Activated naive CD8-positive, alpha-beta T cell treated with anti-CD3 and anti-CD28 coated beads, Interleukin-2, amount 50 U/mL, for 24 hours (primary cell): ENCODE data around the gene NINJ1.

Experiments used
- ATAC-seq: fragments of 150-1000 bp; cut with Tn5 transposase; one replicate; pipeline ENCODE4 v1.10.0; 2021
- DNase-seq: peaks from one replicate; pipeline ENCODE4 v3.0.0; 2021
- H3K27ac Mint-ChIP-seq: one replicate; pipeline ENCODE4 v1.8.0; 2021; ENCODE audit warnings: mild to moderate bottlenecking, mixed read lengths
- H3K27me3 Mint-ChIP-seq: one replicate; pipeline ENCODE4 v1.8.0; 2021; ENCODE audit warnings: mixed read lengths
- H3K36me3 Mint-ChIP-seq: one replicate; pipeline ENCODE4 v1.8.0; 2021; ENCODE audit warnings: low read depth, mixed read lengths
- H3K4me1 Mint-ChIP-seq: one replicate; pipeline ENCODE4 v1.8.0; 2021; ENCODE audit warnings: mixed read lengths
- H3K4me3 Mint-ChIP-seq: one replicate; pipeline ENCODE4 v1.8.0; 2021; ENCODE audit warnings: mild to moderate bottlenecking, moderate library complexity, mixed read lengths
- H3K9me3 Mint-ChIP-seq: one replicate; pipeline ENCODE4 v1.8.0; 2021; ENCODE audit warnings: mixed read lengths

NINJ1 gene

DNA sequence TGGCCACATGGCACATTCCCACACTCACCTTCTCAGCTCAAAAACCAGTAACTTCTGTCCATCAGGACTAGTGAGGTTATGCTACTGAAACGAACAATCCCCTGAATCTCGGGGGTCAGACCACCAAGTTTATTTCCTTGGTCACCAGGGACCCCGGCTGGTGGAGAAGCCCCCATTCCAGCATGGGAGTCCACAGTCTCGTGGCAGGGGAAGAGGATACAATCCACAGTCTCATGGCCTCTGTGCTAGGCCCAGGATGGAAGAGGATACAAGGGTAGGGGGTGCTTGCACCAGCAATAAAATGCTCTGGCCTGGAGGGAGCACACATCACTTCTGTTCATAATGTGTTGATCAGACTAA lies 45.4 kb downstream of the NINJ1 start:
- DNase-seq, result no peak
- H3K4me3 Mint-ChIP-seq, result no peak overlapping the region
- ATAC-seq, result no peak
- H3K9me3 Mint-ChIP-seq, result peaks cover 20% of the 10 kb centered on the region
- H3K27ac Mint-ChIP-seq, result peak overlapping the region; percentile 59
- H3K4me1 Mint-ChIP-seq, result peaks cover 54% of the 10 kb centered on the region
- no peaks in the 10 kb centered on the region for H3K27me3 Mint-ChIP-seq
- peaks cover 45% of the 10 kb centered on the region for H3K36me3 Mint-ChIP-seq

DNA sequence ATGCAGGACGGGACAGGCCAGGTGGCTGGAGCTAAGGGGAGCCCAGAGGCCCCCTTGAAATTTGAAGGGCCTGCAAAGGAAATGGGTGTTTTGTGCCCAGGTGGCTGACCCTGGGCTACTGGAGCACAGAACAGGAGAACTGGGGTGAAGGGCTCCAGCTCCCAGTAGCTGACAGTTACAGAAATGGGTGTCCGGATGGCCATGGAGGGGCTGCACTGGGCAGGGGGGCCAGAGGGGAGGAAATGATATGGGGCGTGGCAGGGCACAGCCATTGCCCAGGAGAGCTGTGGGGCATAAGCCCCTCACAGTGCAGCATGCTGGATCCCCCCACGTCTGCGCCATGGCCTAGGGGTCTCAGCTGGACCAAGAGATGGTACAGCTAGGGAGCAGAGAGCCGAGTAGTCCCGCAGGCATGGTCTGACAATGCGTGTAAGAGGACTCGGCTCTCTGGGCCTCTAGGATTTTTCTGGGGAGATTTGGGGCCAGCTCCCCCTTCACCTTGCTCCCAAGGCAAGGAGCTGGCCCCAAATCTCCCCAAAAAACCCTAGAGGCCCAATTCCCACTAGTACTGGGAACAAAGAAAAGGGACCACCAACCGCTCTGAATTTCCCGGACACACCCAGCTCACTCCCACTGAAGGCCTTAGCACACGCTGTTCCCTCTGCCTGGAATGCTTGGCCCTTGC lies 45.9 kb downstream of the NINJ1 start:
- peaks cover 54% of the 10 kb centered on the region for H3K4me1 Mint-ChIP-seq
- peaks cover 20% of the 10 kb centered on the region for H3K9me3 Mint-ChIP-seq
- no peak overlapping the region for H3K4me3 Mint-ChIP-seq
- H3K27me3 Mint-ChIP-seq, result no peaks in the 10 kb centered on the region
- peak overlapping the region; percentile 59 for H3K27ac Mint-ChIP-seq
- peaks cover 47% of the 10 kb centered on the region for H3K36me3 Mint-ChIP-seq
- DNase-seq (no peak), ATAC-seq (no peak)

DNA sequence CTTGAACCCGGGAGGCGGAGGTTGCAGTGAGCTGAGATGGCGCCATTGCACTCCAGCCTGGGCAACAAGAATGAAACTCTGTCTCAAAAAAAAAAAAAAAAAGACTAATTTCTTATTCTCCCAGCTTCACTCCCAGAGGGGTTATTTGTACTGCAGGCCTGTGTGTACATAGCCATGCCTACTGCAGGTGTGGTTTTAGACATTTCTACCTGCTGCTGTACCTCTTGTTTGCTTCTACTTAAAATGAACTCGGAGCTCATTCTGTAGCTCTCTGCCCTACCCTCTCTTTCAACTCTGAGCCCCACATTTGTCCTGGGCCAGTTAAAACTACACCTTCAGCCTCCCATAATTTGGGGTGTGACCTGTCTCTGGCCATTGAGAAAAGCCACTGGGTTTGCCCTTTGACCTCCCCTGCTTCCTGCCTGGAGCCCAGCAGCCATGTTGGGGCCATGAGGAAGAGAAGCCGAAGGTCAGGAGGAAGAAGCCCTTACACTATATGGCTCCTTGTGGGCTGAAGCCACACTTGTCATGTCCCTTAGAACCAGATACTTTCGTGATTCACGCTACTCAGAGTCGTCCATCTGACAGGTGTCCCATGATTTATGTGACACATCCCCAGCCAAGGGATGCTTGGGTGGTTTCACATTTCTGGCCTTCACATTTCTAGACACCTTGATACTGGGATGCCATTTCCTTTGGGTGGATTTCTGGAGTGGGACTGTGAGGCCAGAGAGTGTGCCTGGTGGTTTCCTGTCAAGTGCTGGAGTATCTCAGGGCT lies 47.4 kb downstream of the NINJ1 start:
- H3K27ac Mint-ChIP-seq, result peak overlapping the region; percentile 20
- H3K9me3 Mint-ChIP-seq, result peaks cover 12% of the 10 kb centered on the region
- peaks cover 52% of the 10 kb centered on the region for H3K36me3 Mint-ChIP-seq
- peaks cover 52% of the 10 kb centered on the region for H3K4me1 Mint-ChIP-seq
- ATAC-seq, result no peak
- no peaks in the 10 kb centered on the region for H3K27me3 Mint-ChIP-seq
- no peak overlapping the region for H3K4me3 Mint-ChIP-seq
- no peak for DNase-seq

DNA sequence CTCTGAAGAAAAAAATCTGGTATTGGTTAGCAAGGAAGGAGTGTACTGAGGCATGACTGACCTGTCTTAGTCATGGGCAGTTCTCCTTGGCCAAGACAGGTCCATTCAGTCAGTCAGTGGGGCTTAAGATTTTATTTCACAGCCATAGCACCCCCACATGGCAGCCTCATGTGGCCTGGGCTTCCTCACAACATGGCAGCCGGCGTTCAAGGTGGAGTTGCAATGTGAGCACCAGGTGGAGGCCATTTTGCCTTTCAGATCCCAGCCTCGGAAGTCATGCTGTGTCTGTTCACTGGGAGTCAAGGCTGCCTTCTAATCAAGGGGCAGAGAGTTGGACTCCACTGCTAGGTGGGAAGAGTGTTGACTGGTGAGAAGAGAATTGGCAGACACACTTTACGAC lies 48.4 kb downstream of the NINJ1 start:
- no peak for DNase-seq
- H3K36me3 Mint-ChIP-seq, result peaks cover 47% of the 10 kb centered on the region
- H3K27me3 Mint-ChIP-seq, result no peaks in the 10 kb centered on the region
- no peak overlapping the region for H3K27ac Mint-ChIP-seq
- peaks cover 8% of the 10 kb centered on the region for H3K9me3 Mint-ChIP-seq
- ATAC-seq, result no peak
- no peak overlapping the region for H3K4me3 Mint-ChIP-seq
- H3K4me1 Mint-ChIP-seq, result peaks cover 44% of the 10 kb centered on the region

DNA sequence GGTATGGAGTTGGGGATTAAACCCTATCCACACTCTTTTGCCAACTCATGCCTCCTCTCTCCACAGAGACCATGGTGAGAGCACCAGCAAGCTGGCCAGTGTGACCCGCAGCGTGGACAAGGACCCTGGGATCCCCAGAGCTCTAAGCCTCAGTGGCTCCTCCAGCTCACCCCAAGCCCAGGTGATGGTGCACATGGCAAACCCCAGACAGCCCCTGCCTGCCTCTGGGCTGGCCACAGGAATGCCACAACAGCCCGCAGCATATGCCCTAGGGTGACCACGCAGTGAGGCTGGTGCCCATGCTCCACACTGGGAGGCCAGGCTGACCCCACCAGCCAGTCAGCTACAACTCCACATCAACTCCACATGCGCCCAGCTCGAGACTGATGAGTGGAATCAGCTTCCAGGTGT lies 49.6 kb downstream of the NINJ1 start:
- Mint-ChIP-seq H3K36me3 (peaks cover 42% of the 10 kb centered on the region), H3K27ac (no peak overlapping the region), H3K4me1 (peaks cover 34% of the 10 kb centered on the region), H3K4me3 (no peak overlapping the region), H3K27me3 (no peaks in the 10 kb centered on the region), H3K9me3 (peaks cover 4% of the 10 kb centered on the region)
- DNase-seq (no peak), ATAC-seq (no peak)

DNA sequence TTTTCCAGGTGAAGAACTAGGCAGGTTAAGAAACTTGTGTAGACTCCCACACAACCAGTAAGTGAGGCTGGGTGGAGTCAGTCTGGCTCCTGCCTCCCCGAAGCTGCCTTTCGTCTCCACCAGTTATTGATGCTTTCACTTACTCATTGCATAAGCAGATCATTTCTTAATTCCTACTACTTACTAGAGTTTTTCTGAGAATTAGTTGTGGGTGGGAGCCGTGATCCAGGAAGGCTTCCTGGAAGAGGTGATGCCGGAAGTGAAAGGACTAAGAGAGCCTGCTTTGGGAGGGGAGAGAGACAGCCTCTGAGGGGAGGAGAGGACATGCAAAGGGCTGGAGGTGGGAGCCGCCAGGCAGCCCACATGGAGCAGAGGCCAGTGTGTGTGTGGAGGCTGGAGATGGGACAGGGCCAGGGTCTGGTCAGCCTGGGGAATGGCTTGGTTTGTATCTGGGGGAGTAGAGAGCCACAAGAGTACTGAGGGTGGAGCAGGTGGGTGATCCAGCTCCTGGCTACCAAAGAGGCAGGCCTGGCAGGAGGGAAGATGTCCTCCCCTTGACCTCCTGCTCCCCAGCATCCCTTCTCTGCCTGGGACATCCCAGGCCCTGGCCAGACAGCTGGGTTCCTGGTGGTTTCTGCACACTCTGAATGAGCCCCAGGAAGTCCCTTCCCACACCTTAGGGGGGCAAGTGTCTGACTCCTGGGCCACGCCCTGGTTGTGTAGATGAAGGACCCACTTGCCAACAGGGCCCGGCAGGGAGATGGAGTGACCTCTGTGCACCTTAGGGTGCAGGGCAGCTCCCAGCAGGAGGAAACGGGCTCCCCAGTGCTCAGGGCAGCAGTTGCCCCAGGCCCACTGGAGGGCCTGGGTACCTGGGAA lies 50.2 kb downstream of the NINJ1 start:
- peak overlapping the region; percentile 88 for H3K27ac Mint-ChIP-seq
- H3K4me1 Mint-ChIP-seq, result peaks cover 32% of the 10 kb centered on the region
- peak overlapping the region; percentile 40 for H3K4me3 Mint-ChIP-seq
- no peak for DNase-seq
- peaks cover 4% of the 10 kb centered on the region for H3K9me3 Mint-ChIP-seq
- H3K36me3 Mint-ChIP-seq, result peaks cover 39% of the 10 kb centered on the region
- ATAC-seq, result peak; percentile 63
- H3K27me3 Mint-ChIP-seq, result no peaks in the 10 kb centered on the region

DNA sequence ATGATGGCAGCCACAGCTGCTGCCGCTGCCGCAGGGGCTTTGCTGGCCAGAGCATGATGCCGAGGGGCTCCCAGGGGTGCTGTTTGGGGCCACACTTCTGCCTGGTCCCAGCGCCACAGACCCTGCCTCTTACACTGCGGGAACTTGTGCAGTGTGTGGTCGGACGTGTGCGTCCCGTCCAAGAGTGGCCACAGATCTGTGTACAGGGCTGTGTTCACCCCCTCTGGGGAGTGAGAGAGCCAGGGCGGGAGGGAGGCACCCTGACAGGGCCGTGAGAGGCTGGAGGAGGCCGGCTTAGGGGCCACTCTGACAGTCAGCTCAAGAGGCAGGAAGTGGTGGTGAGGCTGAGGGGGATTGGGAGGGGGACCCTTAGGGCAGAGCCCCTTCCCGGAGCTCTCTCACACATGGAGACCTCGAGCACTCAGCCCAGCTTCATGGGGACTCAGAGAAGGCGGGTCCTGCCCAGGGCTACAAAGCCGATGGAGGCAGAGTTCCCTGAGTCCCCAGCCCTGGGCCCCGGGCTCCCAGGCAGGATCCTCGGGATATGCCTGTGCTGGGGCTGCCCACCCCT lies 51.1 kb downstream of the NINJ1 start:
- Mint-ChIP-seq H3K4me1 (peaks cover 28% of the 10 kb centered on the region), H3K9me3 (peaks cover 4% of the 10 kb centered on the region), H3K27ac (peak overlapping the region; percentile 49), H3K27me3 (no peaks in the 10 kb centered on the region), H3K36me3 (peaks cover 34% of the 10 kb centered on the region), H3K4me3 (no peak overlapping the region)
- no peak for DNase-seq
- no peak for ATAC-seq

DNA sequence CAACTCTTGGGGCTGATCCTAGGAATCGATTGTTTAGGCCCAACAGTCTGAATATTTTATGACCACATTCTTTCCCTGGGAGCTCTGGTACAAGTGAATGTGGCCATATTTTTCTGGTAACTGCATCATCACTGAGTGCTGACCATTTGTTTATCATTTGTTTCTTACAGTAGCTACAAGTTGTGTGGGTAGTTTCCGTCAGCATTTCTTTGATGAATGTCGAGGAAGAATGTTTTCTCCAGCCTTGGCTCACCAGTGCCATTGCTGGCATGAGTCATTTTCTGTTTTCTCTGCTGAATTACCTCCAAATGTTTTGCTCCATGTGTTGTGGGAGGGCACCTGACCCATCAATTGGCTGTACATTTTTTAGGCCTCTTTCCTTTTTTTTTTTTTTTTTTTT lies 52.1 kb downstream of the NINJ1 start:
- ATAC-seq (no peak), DNase-seq (no peak)
- H3K4me3 Mint-ChIP-seq, result no peak overlapping the region
- H3K27ac Mint-ChIP-seq, result peak overlapping the region; percentile 69
- H3K4me1 Mint-ChIP-seq, result peaks cover 32% of the 10 kb centered on the region
- peaks cover 4% of the 10 kb centered on the region for H3K9me3 Mint-ChIP-seq
- H3K27me3 Mint-ChIP-seq, result no peaks in the 10 kb centered on the region
- peaks cover 31% of the 10 kb centered on the region for H3K36me3 Mint-ChIP-seq

DNA sequence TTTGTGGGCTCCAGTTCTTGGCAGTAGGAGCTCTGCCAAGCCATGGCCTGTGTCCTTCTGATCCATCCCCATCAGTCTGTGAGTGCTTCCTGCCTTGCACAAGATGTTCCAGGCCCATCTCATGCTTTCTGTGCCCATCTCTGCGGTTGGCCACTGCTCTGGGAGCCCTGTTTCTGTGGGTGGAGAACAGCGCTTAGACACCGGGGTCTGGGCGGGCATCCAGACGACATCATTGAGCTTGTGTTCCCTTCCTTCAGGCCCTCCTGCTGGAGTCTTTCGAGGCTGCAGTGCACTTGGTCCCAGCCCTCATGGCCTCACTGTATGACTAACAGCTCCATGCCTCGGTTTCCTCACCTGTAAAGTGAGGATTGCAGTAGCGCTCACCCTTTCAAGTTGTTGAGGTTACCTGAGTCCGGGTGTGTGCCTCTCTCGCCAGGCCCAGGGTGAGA lies 52.9 kb downstream of the NINJ1 start:
- ATAC-seq, result no peak
- Mint-ChIP-seq H3K4me3 (no peak overlapping the region), H3K36me3 (peaks cover 26% of the 10 kb centered on the region), H3K27me3 (no peaks in the 10 kb centered on the region), H3K4me1 (peaks cover 35% of the 10 kb centered on the region), H3K9me3 (peaks cover 4% of the 10 kb centered on the region), H3K27ac (no peak overlapping the region)
- no peak for DNase-seq

DNA sequence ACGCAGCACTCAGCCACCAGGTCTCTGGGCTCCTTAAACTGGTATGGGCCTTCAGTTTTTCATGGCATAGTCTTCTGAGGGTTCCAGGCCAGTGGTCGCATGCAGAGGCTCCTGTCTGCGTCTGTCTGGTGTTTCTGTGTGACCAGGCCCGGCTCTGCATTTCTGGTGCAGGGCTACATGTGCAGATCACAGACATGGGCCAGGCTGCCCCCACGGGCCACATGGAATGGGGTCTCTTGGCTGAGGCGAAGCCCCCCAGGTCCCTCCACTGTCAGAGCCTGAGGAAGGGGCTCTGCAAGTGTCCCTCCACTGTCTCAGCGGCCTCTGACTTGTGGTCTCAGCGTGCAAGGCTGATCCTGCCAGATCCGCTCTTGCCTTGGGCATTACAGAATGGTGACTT lies 53.6 kb downstream of the NINJ1 start:
- no peaks in the 10 kb centered on the region for H3K27me3 Mint-ChIP-seq
- peaks cover 35% of the 10 kb centered on the region for H3K4me1 Mint-ChIP-seq
- no peak overlapping the region for H3K4me3 Mint-ChIP-seq
- peaks cover 20% of the 10 kb centered on the region for H3K36me3 Mint-ChIP-seq
- no peak overlapping the region for H3K27ac Mint-ChIP-seq
- H3K9me3 Mint-ChIP-seq, result peaks cover under 1% of the 10 kb centered on the region
- no peak for DNase-seq
- no peak for ATAC-seq

DNA sequence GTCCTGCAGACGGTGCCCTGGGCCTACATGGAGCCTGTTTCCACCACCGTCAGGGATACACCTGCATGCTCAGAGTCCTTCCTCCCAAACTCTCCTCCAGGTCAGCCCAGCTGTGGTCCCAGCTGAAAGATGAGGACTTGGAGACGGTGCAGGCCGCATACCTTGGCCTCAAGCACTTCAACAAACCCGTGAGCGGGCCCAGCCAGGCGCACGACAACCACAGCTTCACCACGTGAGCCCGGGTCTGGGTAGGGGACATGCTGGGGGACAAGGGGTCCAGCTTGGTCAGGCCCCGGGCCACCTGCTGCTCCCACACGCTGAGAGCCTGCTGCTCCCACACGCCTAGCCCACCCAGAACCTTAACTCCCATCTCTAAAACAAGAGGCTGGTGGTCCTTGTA lies 54.7 kb downstream of the NINJ1 start:
- Mint-ChIP-seq H3K4me1 (peaks cover 46% of the 10 kb centered on the region), H3K27me3 (no peaks in the 10 kb centered on the region), H3K9me3 (no peaks in the 10 kb centered on the region), H3K27ac (no peak overlapping the region), H3K4me3 (no peak overlapping the region), H3K36me3 (peaks cover 14% of the 10 kb centered on the region)
- no peak for DNase-seq
- ATAC-seq, result no peak

DNA sequence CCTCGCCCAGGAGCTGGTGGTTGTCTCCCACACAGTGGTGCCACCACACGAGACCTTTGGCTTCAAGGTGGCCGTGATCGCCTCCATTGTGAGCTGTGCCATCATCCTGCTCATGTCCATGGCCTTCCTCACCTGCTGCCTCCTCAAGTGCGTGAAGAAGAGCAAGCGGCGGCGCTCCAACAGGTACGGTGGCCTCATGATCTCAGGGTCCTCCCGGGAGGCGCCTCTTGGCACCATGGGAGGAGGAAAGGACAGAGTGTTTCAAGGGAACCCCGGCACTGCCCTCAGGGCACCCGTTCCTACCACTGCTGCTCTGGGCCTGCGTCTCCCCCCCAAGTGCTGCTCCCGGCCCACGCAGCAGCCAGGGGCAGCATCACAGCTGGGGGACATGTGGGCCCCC lies 56.2 kb downstream of the NINJ1 start:
- no peaks in the 10 kb centered on the region for H3K27me3 Mint-ChIP-seq
- no peak for DNase-seq
- no peaks in the 10 kb centered on the region for H3K9me3 Mint-ChIP-seq
- peaks cover 10% of the 10 kb centered on the region for H3K36me3 Mint-ChIP-seq
- no peak overlapping the region for H3K27ac Mint-ChIP-seq
- no peak overlapping the region for H3K4me3 Mint-ChIP-seq
- no peak for ATAC-seq
- peaks cover 40% of the 10 kb centered on the region for H3K4me1 Mint-ChIP-seq

DNA sequence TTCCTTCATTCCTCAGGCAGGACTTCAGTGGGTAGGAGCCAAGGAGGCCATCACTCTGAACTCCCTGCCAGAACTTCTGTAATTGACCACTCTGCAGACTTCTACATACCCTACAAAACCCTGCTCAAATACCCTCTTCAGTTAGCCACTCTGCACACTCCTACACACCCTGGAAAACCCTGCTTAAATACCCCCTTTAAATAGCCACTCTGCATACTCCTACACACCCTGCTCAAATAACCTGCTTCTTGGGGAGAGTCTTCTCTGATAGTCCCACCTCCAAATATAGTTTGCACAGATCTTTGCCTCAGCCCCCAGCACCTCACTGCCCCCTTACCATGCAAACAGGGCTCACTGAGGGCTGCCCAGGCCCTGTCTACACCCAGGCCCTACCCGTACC lies 56.7 kb downstream of the NINJ1 start:
- H3K4me1 Mint-ChIP-seq, result peaks cover 40% of the 10 kb centered on the region
- H3K9me3 Mint-ChIP-seq, result no peaks in the 10 kb centered on the region
- H3K36me3 Mint-ChIP-seq, result peaks cover 10% of the 10 kb centered on the region
- no peaks in the 10 kb centered on the region for H3K27me3 Mint-ChIP-seq
- DNase-seq, result no peak
- no peak overlapping the region for H3K27ac Mint-ChIP-seq
- H3K4me3 Mint-ChIP-seq, result no peak overlapping the region
- ATAC-seq, result peak; percentile 24

DNA sequence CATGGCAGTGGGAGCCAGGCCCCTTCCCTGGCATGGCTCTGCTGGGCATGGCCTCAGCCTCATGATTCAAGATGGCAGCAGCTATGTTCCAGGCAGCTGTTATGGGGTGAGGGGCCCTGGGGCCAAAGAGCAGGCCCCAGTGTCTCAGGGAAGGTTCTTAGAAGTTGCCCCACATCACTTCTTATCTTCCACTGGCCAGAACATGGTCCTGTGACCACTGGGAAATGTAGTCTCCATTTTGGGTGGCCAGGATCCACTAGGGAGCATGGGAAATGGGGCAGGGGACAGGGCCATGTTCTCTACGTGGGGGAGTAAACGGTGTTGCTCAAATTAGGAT lies 57.3 kb downstream of the NINJ1 start:
- Mint-ChIP-seq H3K4me1 (peaks cover 38% of the 10 kb centered on the region), H3K4me3 (no peak overlapping the region), H3K9me3 (no peaks in the 10 kb centered on the region), H3K36me3 (peaks cover 6% of the 10 kb centered on the region), H3K27ac (peak overlapping the region; percentile 50), H3K27me3 (no peaks in the 10 kb centered on the region)
- DNase-seq, result no peak
- ATAC-seq, result no peak
